PC-9 (cell line): Measurements from ENCODE around the gene TEX38. TPM values are rescaled to one million over a fixed set of nuclear protein-coding genes. Genes with fewer than 3 reads are reported as not detected.

Experiments
- BruUV-seq: library from RNA; stranded (reverse); fragments of 400-500 nt; replicated peaks from 2 replicates; lab custom pipeline; 2021; lab: Mats Ljungman, UMichigan
- CTCF ChIA-PET: fragments of 300-600 bp; sonication (Branson Sonifier 250); formaldehyde crosslinking; loops from one replicate; lab custom pipeline; 2022; ENCODE audit warnings: antibody characterized with exemption; lab: Charles Lee
- POLR2A ChIA-PET: fragments of 300-600 bp; sonication (Branson Sonifier 250); formaldehyde crosslinking; loops from one replicate; lab custom pipeline; 2022; ENCODE audit warnings: antibody characterized with exemption; ENCODE audit not compliant: unreplicated experiment; lab: Charles Lee
- DNase-seq, 2 experiments: peaks; one replicate each; pipeline versions ENCODE4 v3.0.0 to v3.0.0-alpha.2; 2015 to 2022; ENCODE audit warnings: mixed read lengths in 1 of 2
- H2AFZ ChIP-seq: fragments of 200-600 bp; sonication (generic); 2 replicates; pipeline ENCODE4 v1.8.1; 2017; ENCODE audit warnings: antibody characterized with exemption
- H3F3A ChIP-seq: fragments of 200-600 bp; sonication (generic); 2 replicates; pipeline ENCODE4 v1.8.1; 2017; ENCODE audit warnings: antibody characterized with exemption, mild to moderate bottlenecking, low read depth; ENCODE audit not compliant: insufficient read depth
- H3K27ac ChIP-seq: fragments of 200-600 bp; sonication (generic); 2 replicates; pipeline ENCODE4 v1.6.1; 2016; ENCODE audit warnings: mixed run types
- H3K27me3 ChIP-seq: fragments of 200-600 bp; sonication (generic); 2 replicates; pipeline ENCODE4 v1.6.1; 2016; ENCODE audit warnings: low read depth, mixed run types; ENCODE audit not compliant: insufficient read depth
- H3K36me3 ChIP-seq: fragments of 200-600 bp; sonication (generic); 2 replicates; pipeline ENCODE4 v1.6.1; 2016; ENCODE audit warnings: low read depth, mixed run types
- H3K4me1 ChIP-seq: fragments of 200-600 bp; sonication (generic); replicated peaks from 2 replicates; pipeline ENCODE4 v1.6.1; 2016; ENCODE audit warnings: mixed run types; ENCODE audit not compliant: insufficient read depth
- H3K4me2 ChIP-seq: fragments of 200-600 bp; sonication (generic); 2 replicates; pipeline ENCODE4 v1.6.1; 2017; ENCODE audit warnings: mixed run types
- H3K4me3 ChIP-seq: fragments of 200-600 bp; sonication (generic); 2 replicates; pipeline ENCODE4 v1.6.1; 2016; ENCODE audit warnings: mixed run types
- H3K79me2 ChIP-seq: fragments of 200-600 bp; sonication (generic); 2 replicates; pipeline ENCODE4 v1.6.1; 2017; ENCODE audit warnings: low read depth, mixed run types
- H3K9me2 ChIP-seq: fragments of 200-600 bp; sonication (generic); 2 replicates; pipeline ENCODE4 v1.8.1; 2017; ENCODE audit warnings: mild to moderate bottlenecking; ENCODE audit not compliant: insufficient read depth
- H3K9me3 ChIP-seq: fragments of 200-600 bp; sonication (generic); 2 replicates; pipeline ENCODE4 v1.8.1; 2016; ENCODE audit warnings: low read depth; ENCODE audit not compliant: insufficient read depth
- H4K20me1 ChIP-seq: fragments of 200-600 bp; sonication (generic); 2 replicates; pipeline ENCODE4 v1.8.1; 2017; ENCODE audit not compliant: insufficient read depth
- CTCF ChIP-seq: fragments of 200-600 bp; sonication (generic); conservative IDR thresholded peaks from 2 replicates; pipeline ENCODE4 v1.6.1; 2017; ENCODE audit warnings: mixed run types, antibody characterized with exemption, mild to moderate bottlenecking, moderate library complexity
- EZH2 ChIP-seq: fragments of 200-600 bp; sonication (generic); IDR thresholded peaks from 2 replicates; pipeline ENCODE4 v1.8.0; 2017; ENCODE audit warnings: antibody characterized with exemption, low read depth
- intact Hi-C: fragments of 100-400 bp; cut with micrococcal nuclease; formaldehyde crosslinking; loops from one replicate; pipeline ENCODE4 v1.10.0; 2022; ENCODE audit not compliant: unreplicated experiment
- total RNA-seq: library from RNA; stranded (reverse); gene quantifications from 2 replicates; pipeline ENCODE4 v1.2.3, GENCODE V29; 2021

The TEX38 gene
- total RNA-seq, 1 experiment from 2014 or later = not detected

- POLR2A ChIA-PET = interaction anchor here (0.8 kb wide), 1 partner anchor 20 kb away, joined by 17 read pairs; the partner anchor contains the start of gene MKNK1
- intact Hi-C loops = loop anchor here (10.0 kb wide), 1 partner anchor 241 kb away; no protein-coding TSS in a partner anchor
- no TSS peak for BruUV-seq
Observed at GRCh38 chr1:46623743-46624644, 47.7 kb upstream of the TEX38 start.

GRCh38 chr1:46630719-46631118, 40.9 kb upstream of the TEX38 start:
- Histone ChIP-seq H3K27ac (no peak overlapping the region), H3K9me2 (no peaks in the 10 kb centered on the region), H3K4me1 (no peaks in the 10 kb centered on the region), H4K20me1 (no peaks in the 10 kb centered on the region), H3F3A (no peaks in the 10 kb centered on the region), H3K79me2 (no peaks in the 10 kb centered on the region), H2AFZ (no peak overlapping the region), H3K27me3 (no peaks in the 10 kb centered on the region), H3K36me3 (0 out of 2 replicates have a peak, but pooled peaks cover 7% of the 10 kb centered on the region), H3K4me3 (no peak overlapping the region), H3K4me2 (no peak overlapping the region), H3K9me3 (no peaks in the 10 kb centered on the region)
- POLR2A ChIA-PET = no interaction called here
- DNase-seq = no peak
- CTCF ChIA-PET = interaction anchor here (0.6 to 1.2 kb wide), 2 partner anchors 13 to 229 kb away, joined by 3 to 5 read pairs; no protein-coding TSS in a partner anchor
- TF ChIP-seq CTCF (no peak), EZH2 (no peak)
- intact Hi-C loops = no loop called here
- no TSS peak for BruUV-seq

More at GRCh38 chr1:46623743-46624644, 47.7 kb upstream of the TEX38 start:
- Histone ChIP-seq H2AFZ (no peak overlapping the region), H3K27ac (no peak overlapping the region), H4K20me1 (no peaks in the 10 kb centered on the region), H3K9me2 (no peaks in the 10 kb centered on the region), H3K4me3 (no peak overlapping the region), H3F3A (peaks cover 3% of the 10 kb centered on the region; the same call in 1 of the 2 replicates), H3K36me3 (no peaks in the 10 kb centered on the region), H3K27me3 (no peaks in the 10 kb centered on the region), H3K4me2 (no peak overlapping the region), H3K9me3 (no peaks in the 10 kb centered on the region), H3K79me2 (no peaks in the 10 kb centered on the region), H3K4me1 (peaks cover 18% of the 10 kb centered on the region)
- CTCF ChIA-PET = interaction anchor here (1.0 kb wide), 1 partner anchor 16 kb away, joined by 5 read pairs; no protein-coding TSS in a partner anchor
- TF ChIP-seq EZH2 (no peak), CTCF (no peak)
- DNase-seq = no peak

GRCh38 chr1:46635205-46635604, 36.4 kb upstream of the TEX38 start:
- CTCF ChIA-PET = interaction anchor here (0.6 kb wide), 1 partner anchor 8 kb away, joined by 3 read pairs; no protein-coding TSS in a partner anchor
- H3K4me1 ChIP-seq = no peaks in the 10 kb centered on the region

More at GRCh38 chr1:46635205-46635604, 36.4 kb upstream of the TEX38 start:
- Histone ChIP-seq H3F3A (no peaks in the 10 kb centered on the region), H3K27ac (no peak overlapping the region), H3K9me3 (no peaks in the 10 kb centered on the region), H3K4me2 (no peak overlapping the region), H3K79me2 (no peaks in the 10 kb centered on the region), H3K27me3 (no peaks in the 10 kb centered on the region), H3K9me2 (no peaks in the 10 kb centered on the region), H2AFZ (no peak overlapping the region), H4K20me1 (no peaks in the 10 kb centered on the region), H3K4me3 (no peak overlapping the region), H3K36me3 (0 out of 2 replicates have a peak, but pooled peaks cover 9% of the 10 kb centered on the region)
- TF ChIP-seq CTCF = no peak
- no peak for TF ChIP-seq EZH2
- POLR2A ChIA-PET = no interaction called here
- no TSS peak for BruUV-seq
- intact Hi-C loops = no loop called here
- DNase-seq = no peak
